ENCODE data around the gene C22orf31.

Gene C22orf31

DNA sequence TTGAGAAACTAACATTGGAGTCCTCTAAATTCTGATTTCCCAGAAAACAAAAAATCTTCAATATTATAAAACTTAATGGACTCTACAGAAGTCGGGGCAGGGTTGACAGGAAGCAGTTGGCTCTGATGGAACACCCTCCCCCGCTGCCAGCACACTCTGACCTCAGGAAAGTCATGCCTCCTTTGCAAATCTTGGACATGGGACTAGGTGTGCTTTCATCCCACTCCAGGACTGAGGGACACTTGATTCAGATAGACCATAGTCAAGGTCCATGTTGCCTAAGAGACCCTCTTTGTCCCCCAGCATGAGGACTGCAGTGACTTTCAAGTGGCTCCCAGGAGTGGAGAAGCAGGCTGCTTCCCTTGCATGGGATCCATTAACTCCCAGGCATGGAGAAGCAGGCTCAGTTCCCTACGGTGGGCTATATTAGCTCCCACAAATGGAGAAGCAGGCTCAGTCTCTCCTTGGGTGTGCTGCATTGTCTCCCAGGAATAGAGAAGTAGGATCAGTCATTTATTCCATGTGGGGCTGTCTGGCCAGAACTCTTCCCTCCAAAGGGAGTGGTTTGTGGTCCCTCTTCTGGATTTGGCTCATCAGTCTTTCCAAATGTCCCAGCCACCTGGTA is 38.3 kb downstream of the C22orf31 start:
- no peak for DNase-seq

DNA sequence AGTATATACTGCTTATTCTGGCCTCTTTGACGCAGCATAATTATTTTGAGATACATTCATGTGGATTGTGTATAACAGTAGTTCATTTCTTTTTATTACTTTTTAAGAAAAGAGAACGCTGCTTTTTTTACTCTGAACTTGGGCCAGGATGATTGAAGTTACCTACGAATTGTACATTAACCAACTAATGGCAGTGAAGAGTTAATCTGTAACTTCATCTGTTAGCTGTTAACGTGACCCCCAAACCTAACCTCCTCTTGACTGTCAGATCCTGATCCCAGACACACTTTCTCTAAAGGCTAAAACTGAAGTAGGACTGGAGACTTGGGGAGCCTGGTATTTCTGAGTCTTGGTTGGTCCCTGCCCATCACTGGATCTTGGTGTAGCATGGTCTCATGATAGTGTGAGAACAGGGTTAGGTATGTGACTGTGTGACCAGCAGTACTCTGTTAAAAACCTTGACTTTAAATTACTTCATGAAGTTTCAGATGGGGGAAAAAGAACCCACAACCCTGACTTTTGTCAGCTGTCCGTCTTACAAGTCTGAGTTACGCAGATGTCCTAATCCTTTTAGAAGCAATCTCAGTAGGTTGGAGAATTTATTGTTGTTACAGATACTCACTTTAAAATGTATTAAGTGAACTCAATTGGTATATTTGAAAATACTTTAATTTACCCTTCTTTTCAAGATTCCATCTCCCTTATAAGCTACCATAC is 39.4 kb downstream of the C22orf31 start:
- DNase-seq = no peak

DNA sequence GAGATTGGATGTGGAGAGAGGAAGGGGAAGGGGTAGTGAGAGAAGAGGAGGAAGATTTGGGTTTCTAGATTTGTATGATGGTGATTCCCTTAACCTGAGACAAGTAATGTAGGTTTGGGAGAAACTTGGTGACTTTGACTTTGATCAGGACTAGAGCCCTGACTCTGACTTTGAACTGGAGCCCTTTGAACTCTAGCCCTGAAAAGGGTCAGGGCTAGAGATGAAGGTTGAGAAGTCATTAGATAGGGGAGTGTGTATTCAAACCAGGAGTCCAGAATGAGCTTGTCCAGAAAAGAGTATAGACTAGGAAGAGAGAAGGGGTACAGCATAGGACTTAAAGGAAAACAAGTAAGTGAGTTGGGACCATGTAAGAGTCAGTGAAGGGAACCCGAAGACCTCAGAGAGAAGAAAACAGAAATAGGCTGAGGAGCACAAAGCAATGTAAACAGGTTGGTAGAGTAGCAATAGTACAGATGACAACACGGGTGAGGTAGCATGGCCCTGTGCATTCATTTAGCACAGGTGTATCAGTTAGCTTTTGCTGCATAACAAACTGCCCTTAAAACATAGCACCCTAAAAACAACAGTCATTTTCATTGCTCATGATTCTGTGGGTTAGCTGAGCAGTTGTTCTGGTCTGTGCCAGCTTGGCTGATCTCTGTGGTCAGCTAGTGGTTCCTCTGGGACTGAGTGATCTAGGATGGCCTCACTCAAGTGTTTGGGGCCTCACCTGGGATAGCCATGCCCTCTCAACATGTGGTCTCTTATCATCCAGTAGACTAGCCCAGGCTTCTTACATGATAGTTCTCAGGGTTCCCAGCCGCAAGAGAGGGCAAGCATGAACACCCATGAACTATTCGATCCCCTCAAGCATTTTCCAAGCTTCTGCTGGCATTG is 43.1 kb downstream of the C22orf31 start:
- no peak for DNase-seq

DNA sequence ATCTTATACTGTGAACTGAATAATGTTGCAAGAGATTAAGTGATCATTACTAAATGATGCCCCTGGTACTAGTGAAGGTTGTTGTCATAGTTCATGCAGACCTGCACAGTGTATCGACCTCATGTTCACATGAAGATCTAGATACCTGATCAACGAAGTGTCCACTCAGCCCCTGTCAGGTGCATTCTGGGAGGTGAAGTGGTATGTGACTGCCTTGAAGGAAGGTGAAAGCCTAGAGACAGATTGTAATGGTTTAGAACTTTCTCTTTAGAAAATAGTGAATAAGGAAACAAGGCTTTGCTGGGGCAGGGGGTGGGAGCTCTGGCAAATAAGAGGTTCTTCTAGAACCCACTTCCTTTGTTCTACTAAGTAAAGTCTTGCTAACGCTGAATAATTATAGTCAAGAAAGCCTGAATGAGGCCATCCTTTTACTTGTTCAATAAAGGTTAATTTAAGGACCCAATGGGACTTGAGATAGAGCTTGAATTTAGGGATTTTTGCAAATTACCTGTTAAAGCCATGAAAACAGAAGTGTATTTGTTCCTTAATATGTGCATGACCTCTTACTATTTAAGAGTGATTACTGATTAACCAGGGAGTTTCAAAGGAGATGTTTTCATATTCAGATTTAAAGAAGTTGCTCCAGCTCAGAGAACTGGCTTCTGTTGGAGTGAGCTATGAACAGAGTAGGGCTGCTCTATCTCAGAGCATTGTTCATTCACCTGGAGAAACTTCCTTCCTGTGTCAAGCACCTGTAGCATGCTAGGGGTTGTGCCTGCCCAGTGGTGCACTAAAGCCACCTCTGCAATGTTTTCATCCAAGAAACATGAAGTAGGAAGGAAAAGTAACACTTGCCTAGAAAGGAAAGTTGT is 45.3 kb downstream of the C22orf31 start:
- DNase-seq = no peak

DNA sequence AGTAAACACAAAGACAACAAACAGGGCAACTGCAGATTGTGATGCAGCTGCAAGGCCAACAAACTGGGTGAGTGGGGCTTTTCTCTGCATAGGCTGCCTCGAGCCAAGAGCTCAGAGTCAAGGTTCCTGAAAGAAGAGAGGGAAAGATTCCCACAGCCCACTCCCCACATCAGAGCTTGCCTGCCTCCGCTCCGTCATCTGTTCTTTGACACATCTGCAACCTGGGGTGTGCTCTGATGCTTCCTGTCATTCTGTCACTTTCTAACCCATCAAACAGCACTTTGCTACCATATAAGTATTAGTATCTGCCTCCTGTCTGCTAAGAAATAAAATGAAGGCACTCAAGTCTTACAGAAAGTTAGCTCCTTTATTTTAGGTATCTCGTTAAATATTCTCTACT is 46.9 kb downstream of the C22orf31 start:
- DNase-seq = no peak

DNA sequence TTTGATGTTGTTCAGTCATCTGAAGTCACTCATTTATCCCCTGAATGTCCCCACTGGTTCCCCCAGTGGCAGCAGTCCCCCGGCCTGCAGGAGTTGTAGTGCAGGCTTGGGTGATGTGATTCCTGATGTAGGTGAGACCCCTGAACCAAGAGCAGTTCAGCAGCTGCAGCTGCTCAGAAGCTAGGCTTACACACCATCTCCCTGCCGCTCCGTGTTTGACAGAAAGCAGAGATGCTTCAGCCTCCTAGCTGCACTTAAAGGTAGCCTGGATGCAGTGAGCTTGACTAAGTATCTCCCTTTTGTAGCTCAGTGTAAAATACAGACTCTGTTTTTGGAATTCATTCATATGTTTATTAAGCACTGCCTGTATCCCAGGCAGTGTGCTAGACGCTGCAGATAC is 47.3 kb downstream of the C22orf31 start:
- no peak for DNase-seq

DNA sequence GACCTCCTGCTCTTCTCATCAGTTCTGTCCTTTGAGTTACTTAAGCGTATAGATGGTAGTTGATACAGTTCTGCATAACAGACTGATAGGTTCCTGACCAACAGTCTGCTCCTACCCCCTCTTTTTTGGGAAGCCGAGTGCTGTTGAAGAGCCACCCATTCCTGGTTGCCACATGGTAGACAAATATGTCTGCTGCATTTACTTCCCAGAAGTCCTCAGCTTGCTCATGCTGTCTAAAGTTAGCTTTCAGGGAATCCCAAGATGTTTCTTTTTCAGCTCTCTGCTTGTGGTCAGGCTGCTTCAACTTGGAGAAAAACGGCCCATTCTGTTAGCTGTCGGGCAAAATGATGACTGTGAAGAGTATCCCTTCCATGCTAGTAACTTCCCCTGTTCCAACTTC is 48.7 kb downstream of the C22orf31 start:
- DNase-seq = no peak

DNA sequence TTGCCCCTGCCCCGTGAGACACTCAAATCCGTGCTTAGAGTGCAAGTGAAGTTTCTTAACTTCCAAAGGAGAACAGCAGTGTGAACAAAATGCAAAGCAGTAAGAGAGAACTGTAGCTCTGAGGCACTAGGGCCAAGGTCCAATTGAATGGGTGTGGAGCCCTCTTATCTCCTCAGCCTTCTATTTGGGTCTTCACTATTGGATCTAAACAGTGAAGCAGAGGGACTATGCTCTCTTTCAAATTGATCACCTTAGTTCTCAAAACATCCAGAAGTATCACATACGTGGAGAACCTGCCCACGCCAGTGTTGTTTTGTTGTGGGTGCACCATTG is 49.6 kb downstream of the C22orf31 start:
- no peak for DNase-seq

DNA sequence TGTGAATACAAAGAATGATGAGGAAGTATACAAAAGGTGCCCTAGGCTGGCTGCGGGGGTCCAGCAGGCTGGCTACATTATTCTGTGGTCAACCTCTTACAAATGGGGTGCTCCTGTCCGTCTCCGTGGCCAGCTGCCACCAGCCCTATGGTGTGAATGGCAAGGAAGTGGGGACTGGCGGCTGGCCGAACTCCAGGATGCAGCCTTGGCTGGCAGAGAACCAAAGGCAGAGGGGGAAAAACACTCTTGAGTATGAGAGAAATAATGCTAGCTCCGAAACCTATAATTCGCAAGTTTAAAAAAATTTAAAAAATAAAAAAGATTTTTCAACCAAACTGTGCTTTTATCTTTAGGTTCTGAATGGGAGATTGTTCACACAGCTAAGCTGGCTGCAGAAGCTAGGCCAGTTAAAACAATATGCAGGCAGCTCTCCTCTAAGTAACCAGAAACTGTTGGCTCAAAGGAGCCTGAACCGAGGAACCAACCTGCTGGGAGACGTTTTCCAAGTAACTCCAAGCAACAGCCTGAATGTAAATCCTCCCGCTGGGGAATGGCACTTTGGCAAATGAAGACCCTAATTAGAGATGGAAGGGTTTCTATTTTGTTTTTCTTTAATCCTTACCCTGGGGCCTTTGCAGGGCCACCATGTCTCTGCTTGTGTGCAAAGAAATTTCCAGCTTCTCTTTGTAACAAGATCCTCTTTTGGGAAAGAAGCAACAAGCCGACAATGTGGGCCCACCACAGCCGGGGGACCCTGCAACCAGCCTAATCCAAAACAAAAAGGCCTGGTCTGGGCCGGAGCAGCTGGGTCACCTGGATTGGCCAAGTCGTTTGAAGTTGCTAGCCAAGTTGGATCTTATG is 50.2 kb downstream of the C22orf31 start:
- DNase-seq = no peak

DNA sequence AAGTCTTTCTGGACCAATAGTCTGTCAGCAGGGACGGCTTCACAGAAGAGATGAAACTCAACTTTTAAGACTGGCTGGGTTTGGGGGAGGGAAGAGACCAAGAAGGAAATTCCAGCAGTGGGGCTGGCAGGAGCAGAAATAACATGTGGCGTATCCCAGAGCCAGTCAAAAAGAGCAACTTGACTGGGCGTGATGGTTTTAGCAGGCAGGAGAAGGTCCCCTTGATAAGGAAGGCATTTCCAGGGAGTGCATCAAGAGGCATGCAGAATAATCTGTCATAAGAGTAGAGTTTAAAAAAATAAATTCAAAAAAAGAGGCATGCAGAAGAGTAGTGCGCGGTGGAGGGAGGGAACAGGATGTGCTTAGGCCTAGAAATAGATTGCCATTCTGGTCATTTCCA is 52.5 kb downstream of the C22orf31 start:
- no peak for DNase-seq
